Neural cell (in vitro differentiated cells): Measurements from ENCODE around the gene TMEM258.

Experiments
- EP300 ChIP-seq: fragments of 450-650 bp; conservative IDR thresholded peaks from 2 replicates; pipeline ENCODE4 v1.6.1; 2014; ENCODE audit warnings: antibody characterized with exemption, mild to moderate bottlenecking, moderate library complexity; ENCODE audit not compliant: poor library complexity, severe bottlenecking
- EZH2 ChIP-seq: fragments of 200-600, 300-800 bp; shearing (Covaris generic), sonication (generic); IDR thresholded peaks from 2 replicates; pipeline ENCODE4 v1.6.1; 2014; ENCODE audit warnings: antibody characterized with exemption, low read length, borderline replicate concordance, mild to moderate bottlenecking; ENCODE audit not compliant: insufficient read depth, poor library complexity, severe bottlenecking
- MXI1 ChIP-seq: fragments of 450-650 bp; conservative IDR thresholded peaks from 2 replicates; pipeline ENCODE4 v1.6.1; 2014; ENCODE audit warnings: antibody characterized with exemption, mild to moderate bottlenecking; ENCODE audit not compliant: poor library complexity, severe bottlenecking
- POLR2AphosphoS5 ChIP-seq: IDR thresholded peaks from 2 replicates; pipeline ENCODE4 v1.6.1; 2012
- RAD21 ChIP-seq: fragments of 450-650 bp; conservative IDR thresholded peaks from 2 replicates; pipeline ENCODE4 v1.6.1; 2014; ENCODE audit warnings: antibody characterized with exemption, mild to moderate bottlenecking, moderate library complexity
- SMC3 ChIP-seq: fragments of 450-650 bp; conservative IDR thresholded peaks from 2 replicates; pipeline ENCODE4 v1.6.1; 2014; ENCODE audit warnings: antibody characterized with exemption, mild to moderate bottlenecking, moderate library complexity; ENCODE audit not compliant: poor library complexity
- TAF1 ChIP-seq: IDR thresholded peaks from 2 replicates; pipeline ENCODE4 v1.6.1; 2012; ENCODE audit warnings: low read depth
- TF ChIP-seq, protein P1 (sequence below): fragments of 450-650 bp; IDR thresholded peaks from 2 replicates; pipeline ENCODE4 v1.5.1; 2014; ENCODE audit warnings: antibody characterized with exemption, mild to moderate bottlenecking, moderate library complexity; ENCODE audit not compliant: poor library complexity, severe bottlenecking
- TF ChIP-seq, protein P2 (sequence below): IDR thresholded peaks from 2 replicates; pipeline ENCODE4 v1.6.1; 2012; ENCODE audit warnings: borderline replicate concordance

DNA sequence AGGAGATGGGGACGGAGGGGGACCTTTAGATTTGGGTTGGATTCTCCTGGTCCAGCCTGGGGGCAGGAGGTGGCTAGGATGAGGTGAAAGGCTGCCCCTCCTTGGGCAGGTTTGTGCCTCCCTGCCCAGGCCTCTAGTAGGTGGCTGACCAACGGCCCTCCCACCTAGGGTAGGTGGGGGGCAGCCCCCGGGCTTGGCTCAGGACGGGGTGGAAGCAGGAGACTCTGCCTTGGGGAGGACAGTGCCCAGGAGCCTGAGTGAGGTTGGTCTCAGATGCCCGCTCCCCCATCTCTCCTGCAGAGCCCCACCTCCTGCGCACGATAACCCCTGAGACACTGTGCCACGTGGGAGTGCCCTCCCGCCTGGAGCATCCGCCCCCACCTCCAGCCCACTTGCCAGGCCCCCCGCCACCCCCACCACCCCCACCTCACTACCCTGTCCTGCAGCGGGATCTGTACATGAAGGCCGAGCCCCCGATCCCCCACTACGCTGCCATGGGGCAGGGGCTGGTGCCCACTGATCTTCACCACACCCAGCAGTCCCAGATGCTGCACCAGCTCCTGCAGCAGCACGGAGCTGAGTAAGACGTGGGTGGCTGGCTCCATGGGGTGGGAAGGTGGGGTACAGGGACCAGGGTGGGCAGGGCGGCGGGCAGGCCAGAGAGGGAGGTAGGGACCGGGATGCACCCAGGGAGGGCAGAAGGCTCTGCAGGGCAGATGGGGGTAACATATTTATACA lies 22.3 kb downstream of the TMEM258 start:
- no peak for TF ChIP-seq POLR2AphosphoS5
- TF ChIP-seq, protein P1, sequence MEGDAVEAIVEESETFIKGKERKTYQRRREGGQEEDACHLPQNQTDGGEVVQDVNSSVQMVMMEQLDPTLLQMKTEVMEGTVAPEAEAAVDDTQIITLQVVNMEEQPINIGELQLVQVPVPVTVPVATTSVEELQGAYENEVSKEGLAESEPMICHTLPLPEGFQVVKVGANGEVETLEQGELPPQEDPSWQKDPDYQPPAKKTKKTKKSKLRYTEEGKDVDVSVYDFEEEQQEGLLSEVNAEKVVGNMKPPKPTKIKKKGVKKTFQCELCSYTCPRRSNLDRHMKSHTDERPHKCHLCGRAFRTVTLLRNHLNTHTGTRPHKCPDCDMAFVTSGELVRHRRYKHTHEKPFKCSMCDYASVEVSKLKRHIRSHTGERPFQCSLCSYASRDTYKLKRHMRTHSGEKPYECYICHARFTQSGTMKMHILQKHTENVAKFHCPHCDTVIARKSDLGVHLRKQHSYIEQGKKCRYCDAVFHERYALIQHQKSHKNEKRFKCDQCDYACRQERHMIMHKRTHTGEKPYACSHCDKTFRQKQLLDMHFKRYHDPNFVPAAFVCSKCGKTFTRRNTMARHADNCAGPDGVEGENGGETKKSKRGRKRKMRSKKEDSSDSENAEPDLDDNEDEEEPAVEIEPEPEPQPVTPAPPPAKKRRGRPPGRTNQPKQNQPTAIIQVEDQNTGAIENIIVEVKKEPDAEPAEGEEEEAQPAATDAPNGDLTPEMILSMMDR = no peak
- TF ChIP-seq TAF1 = no peak
- no peak for TF ChIP-seq EP300
- TF ChIP-seq, protein P2, sequence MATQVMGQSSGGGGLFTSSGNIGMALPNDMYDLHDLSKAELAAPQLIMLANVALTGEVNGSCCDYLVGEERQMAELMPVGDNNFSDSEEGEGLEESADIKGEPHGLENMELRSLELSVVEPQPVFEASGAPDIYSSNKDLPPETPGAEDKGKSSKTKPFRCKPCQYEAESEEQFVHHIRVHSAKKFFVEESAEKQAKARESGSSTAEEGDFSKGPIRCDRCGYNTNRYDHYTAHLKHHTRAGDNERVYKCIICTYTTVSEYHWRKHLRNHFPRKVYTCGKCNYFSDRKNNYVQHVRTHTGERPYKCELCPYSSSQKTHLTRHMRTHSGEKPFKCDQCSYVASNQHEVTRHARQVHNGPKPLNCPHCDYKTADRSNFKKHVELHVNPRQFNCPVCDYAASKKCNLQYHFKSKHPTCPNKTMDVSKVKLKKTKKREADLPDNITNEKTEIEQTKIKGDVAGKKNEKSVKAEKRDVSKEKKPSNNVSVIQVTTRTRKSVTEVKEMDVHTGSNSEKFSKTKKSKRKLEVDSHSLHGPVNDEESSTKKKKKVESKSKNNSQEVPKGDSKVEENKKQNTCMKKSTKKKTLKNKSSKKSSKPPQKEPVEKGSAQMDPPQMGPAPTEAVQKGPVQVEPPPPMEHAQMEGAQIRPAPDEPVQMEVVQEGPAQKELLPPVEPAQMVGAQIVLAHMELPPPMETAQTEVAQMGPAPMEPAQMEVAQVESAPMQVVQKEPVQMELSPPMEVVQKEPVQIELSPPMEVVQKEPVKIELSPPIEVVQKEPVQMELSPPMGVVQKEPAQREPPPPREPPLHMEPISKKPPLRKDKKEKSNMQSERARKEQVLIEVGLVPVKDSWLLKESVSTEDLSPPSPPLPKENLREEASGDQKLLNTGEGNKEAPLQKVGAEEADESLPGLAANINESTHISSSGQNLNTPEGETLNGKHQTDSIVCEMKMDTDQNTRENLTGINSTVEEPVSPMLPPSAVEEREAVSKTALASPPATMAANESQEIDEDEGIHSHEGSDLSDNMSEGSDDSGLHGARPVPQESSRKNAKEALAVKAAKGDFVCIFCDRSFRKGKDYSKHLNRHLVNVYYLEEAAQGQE = no peak
- TF ChIP-seq MXI1 = no peak
- no peak for TF ChIP-seq RAD21
- no peak for TF ChIP-seq SMC3
- TF ChIP-seq EZH2 = no peak
